Pericardium fibroblast (primary cell): ENCODE results near the gene CST3. TPM values are rescaled to one million over a fixed set of nuclear protein-coding genes. Genes with fewer than 3 reads are reported as not detected.

Experiments
- total RNA-seq: library from RNA; depleted of rRNA; stranded (reverse); fragments of >200 nt; gene quantifications from 2 replicates; pipeline ENCODE4 v1.2.3, GENCODE V29; 2015

CST3 gene, protein sequence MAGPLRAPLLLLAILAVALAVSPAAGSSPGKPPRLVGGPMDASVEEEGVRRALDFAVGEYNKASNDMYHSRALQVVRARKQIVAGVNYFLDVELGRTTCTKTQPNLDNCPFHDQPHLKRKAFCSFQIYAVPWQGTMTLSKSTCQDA
- 1,233 and 2,425 TPM in 2 replicates for total RNA-seq

GRCh38 chr20:23637282-23638221 lies at the start of gene CST3:
CST3 (minus strand) TSS chr20:23637955; CDS start chr20:23637862, 93 bp downstream.

DNA sequence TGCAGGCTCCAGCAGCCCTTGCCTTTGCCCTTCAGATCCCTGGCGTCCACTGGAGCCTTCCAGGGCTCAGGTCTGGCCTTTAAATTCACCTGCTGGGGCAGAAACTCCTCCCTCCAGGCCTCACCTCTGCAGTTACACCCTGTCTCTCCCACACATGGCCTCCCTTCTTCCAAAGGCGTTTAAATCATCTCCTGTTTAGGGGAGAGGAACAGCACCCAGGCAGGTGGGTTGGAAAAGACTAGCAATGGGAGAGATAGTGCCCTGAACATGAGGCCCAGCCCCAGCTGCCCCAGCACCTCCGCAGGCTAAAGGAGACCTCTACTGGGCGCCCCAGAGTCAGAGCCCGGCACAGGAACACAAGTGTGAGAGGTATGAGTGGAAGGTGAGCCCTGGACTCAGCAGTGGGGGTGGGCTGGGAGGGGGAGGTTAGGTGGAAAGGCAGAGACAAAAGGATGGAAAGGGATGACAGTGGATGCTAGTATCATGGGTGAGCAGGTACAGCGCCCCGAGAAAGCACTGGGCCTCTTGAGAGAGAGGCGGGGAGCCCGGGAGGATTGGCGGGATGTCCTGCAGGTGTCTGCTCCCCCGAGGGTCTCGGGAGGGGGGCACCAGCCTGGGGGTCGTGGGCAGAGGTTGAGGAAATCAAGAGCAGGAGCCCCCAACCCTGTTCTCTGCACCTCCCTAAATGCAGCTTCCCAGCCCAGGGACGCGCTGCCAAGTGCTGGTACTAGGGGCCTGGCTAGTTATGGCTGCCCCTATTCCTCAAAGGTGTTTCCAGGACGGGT lies 31.7 kb downstream of the CST3 start, which contains the start of gene CST9:
Gene CST9, minus strand, starts transcription at position 51 of the 785 bp plus-strand sequence. CDS start 53 bp downstream, outside the sequence.

Other genes starting within 250 kb of the CST3 start
- 2.4 and 4.3 TPM in 2 replicates for gene NAPB, start 216.5 kb downstream of the CST3 start, total RNA-seq
- gene CSTL1, start 198.3 kb downstream of the CST3 start, total RNA-seq, result not detected in 2 replicates
- gene CST11, start 185.1 kb downstream of the CST3 start, total RNA-seq, result not detected in 2 replicates
- gene CST8, start 146.8 kb downstream of the CST3 start, total RNA-seq, result not detected in 2 replicates
- gene CST9L, start 69.5 kb downstream of the CST3 start, total RNA-seq, result not detected in 2 replicates
- not detected in 2 replicates for gene CST9, start 32.0 kb downstream of the CST3 start, total RNA-seq
- gene CST4, start 51.1 kb upstream of the CST3 start, total RNA-seq, result not detected in 2 replicates
- not detected in 2 replicates for gene CST1, start 113.0 kb upstream of the CST3 start, total RNA-seq
- gene CST2, start 188.8 kb upstream of the CST3 start, total RNA-seq, result not detected in 2 replicates
- gene CST5, start 241.8 kb upstream of the CST3 start, total RNA-seq, result not detected in 2 replicates